Activated CD4-positive, CD25-positive, alpha-beta regulatory T cell (primary cell): Measurements from ENCODE around the gene FAM184A.
A peak's percentile ranks its signal among the peaks of the same experiment; 100 is the strongest.

Source experiments
- DNase-seq, 4 experiments: peaks; one replicate each; lab custom pipeline; 2025; lab: John Stamatoyannopoulos, UW

The FAM184A gene

DNA sequence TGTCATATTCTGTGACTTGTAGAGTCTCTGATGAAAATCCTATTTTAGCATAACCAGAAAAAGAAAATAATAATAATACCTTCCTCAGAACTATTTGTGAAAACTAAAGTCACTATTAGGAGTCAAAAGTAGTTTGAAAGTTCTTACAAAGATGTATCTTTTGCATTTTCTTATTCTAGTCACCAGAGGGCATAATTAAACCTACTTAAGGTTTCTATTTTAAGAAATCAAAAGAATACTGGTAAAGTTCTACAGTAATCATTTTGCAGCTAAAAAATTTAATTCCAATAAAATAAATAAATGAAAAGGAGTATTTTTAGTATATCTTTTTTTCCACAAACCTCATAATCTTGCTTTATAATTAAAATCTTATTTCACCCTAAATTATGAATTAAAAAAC, 115.5 kb downstream of the FAM184A start:
- no peak for DNase-seq

DNA sequence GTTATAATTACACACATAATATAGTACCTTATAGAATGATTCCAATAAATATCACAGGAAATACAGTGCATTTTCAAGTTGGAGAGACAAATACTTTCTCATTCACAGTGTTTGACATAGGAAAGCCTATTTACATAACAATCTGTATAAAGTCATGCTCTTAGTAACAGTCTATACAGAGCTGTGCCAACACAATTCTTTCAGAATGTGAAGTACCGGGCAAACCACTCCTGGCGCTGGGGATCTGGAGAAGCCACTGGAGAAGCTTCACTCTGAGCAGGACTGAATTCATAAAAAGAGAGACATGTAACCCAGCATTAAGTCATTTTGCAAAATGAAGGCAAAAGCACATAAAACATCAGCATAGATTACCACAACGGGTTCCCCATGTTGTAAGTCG, 118.6 kb downstream of the FAM184A start:
- DNase-seq: no peak

DNA sequence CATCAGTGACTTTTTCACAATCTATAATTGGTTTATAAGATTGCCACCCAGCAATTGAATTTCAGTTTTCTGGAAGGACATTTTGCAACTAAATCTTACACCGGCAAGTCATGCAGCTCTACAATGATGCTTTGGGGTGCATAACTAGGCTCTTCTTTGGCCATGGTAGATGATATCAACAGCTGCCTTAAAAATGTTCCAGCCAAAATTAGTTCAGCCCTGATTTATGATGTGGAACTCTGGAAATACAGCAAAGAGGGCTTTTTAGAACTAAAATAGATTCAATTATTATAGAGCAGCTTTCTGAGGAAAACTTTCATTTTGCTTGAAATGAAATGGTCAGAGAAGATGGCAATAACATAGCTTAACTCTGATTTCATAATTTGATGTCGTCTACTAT, 125.1 kb downstream of the FAM184A start:
- DNase-seq: no peak

DNA sequence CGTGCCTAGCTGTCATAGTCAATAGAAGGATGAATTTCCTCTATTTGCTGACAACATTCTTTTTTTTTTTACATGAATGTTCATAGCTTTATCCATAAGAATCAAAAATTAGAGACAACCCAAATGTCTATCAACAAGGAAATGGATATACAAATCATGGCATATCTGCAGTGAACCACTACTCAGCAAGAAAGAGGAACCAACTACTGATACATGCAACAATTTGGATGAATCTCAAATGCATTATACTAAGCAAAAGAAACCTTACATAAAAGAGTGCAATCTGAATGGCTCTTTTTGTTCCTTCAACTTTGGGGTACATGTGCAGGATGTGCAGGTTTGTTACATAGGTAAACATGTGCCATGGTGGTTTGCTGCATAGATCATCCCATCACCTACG, 125.8 kb downstream of the FAM184A start:
- no peak for DNase-seq

DNA sequence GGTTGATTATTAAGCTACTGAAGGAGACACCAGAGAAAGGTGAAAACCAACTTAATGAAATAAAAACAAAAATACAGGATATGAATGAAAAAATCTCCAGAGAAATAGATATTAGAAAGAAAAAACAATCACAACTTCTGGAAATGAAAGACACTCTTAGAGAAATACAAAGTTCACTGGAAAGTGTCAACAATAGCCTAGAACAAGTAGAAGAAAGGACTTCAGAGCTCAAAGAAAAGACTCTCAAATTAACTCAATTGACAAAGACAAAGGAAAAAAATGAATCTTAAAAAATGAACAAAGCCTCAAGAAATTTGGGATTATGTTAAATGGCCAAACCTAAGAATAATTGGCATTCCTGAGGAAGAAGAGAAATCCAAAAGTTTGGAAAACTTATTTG, 133.2 kb downstream of the FAM184A start:
- DNase-seq: no peak

DNA sequence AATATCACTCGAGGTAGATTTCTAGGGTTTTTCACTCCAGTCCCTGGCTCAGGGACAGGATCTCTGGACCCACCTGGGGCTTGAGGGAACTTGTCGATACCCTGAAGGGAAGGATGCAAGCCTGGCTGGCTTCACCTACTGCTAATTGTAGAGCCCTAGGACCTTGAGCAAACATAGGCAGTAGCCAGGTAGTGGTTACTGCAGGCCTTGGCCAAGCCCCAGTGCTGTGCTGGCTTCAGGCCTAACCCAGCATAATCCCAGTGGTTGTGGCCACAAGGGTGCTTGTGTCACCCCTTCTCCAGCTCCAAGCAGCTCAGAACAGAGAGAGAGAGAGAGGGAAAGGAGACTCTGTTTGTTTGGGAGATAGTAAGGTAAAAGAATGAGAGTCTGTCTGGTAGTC, 137.7 kb downstream of the FAM184A start:
- no peak for DNase-seq

DNA sequence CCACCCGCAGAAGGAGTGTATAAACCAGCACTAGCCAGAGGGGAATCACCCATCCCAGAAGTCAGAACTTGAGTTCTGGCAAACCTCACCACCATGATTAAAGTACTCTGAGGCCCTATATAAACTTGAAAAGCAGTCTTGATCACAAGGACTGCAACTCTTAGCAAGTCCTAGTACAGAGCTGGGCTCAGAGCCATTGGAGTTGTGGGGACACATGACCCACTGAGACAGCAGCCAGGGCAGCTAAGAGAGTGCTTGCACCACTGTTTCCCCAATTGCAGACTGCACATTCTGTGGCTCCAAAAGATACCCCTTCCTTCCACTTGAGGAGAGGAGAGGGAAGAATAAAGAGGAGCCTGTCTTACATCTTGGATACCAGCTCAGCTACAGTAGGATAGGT, 138.8 kb downstream of the FAM184A start:
- DNase-seq: no peak

DNA sequence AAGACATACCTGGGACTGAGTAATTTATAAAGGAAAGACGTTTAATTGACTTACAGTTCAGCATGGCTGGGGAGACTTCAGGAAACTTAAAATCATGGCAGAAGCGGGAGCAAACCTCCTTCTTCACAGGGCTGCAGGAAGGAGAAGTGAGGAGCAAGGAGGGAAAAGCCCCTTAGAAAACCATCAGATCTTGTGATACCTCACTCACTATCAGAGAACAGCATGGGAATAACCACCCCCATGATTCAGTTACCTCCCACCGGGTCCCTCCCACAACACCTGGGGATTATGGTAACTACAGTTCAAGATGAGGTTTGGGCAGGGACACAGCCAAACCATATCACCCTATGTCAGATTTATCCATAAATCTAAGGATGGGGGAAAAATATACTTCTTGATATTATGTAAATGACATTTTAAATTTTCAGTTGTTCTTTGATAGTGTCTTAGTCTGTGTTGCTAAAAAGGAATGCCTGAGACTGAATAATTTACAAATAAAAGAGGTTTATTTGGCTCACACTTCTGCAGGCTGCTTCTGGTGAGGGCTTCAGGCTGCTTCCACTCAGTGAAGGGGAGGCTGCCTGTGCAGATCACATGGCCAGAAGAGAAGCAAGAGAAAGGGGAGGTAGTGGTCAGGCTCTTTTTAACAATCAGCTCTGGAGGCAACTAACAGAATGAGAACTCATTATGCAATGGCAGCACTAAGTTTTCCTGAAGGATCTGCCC, 142.3 kb downstream of the FAM184A start:
- DNase-seq: no peak

DNA sequence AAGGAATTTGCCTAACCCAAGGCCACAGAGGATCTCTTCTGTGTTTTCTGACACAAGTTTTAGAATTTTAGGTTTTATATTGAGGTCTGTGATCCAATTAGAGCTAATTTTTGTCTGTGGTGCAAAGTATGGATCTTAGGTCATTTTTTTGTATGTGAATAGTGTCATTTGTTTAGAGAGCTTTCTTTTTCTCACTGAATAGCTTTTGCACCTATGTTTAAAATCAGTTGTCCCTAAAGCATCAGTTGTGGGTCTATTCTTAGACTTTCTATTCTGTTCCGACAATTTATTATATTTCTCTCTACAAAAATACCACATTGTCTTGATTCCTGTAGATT, 143.2 kb downstream of the FAM184A start:
- DNase-seq: no peak

DNA sequence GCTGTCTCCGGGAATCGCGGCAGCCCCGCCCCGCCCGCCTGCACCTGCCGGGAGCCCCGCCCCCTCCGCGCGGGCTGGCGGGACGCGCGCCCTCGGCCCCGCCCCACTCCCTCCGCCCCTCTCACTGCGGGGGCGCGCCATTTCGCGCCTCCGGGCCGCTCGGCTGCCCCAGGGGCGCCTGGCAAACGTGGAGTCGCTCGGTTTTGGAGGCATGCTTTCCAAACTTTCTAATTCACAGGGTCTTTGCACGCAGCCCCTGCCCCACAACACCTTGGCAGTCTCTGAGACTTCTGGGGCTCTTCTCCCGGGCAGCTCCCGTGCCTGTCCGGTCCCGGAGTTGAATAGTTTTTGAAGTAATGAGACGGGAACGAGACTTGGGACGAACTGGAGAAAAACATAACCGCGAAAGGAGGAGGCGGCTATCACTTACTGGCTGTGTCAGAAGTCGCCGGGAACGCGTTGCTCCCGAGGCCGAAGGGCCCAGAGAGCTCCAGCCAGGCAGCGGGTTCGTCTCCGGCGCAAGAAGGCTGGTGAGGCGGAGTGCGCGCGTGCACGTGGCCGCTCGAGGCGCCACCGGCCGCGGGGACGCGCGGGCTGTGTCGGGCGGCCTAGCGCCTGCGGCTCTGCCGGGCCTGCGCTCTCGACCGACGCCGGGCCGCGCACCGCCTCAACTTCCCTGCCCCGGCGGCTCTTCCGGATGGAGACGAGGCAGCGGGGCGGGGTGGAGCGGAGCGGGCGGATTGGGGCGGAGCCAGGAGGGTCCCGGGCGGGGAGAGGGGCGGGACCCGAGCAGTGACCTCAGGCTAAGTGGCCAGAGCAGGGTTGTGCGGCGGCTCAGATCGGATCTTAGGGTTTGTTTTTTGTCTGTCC, 143.8 kb downstream of the FAM184A start, which contains the start of gene MCM9:
MCM9 (minus strand) TSS at position 699 of the 870 bp plus-strand sequence. CDS start 3,436 bp downstream, outside the sequence.
- peak; percentile 73 to 80 (median 76) for DNase-seq

DNA sequence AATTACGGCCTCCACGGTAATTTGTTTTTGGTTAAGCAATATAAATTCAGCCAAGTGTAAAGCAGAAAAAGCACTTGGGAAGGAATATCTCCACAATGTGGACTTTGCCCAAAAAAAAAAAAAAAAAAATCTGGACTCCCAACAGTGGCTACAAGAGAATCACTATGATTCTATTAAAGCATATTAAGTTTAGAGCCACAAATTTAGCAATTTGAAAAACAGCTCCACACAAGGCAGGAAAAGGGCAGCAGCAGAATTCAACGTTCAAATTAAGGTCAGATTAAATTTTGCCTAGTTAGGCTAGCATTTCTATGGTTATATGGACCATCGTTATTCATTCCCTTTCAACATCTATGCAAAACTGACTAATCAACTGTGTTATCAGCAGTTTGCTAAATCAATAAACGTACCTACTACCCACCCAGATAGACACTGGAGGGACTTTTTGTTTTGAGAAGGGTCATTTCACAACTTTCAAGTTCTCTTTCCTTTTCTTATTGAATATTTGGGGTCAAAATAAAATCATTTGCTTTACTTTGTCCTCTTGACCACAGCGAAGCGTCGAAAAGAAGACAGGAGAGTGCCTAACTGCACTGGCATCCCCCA, 144.5 kb downstream of the FAM184A start:
- DNase-seq: no peak

DNA sequence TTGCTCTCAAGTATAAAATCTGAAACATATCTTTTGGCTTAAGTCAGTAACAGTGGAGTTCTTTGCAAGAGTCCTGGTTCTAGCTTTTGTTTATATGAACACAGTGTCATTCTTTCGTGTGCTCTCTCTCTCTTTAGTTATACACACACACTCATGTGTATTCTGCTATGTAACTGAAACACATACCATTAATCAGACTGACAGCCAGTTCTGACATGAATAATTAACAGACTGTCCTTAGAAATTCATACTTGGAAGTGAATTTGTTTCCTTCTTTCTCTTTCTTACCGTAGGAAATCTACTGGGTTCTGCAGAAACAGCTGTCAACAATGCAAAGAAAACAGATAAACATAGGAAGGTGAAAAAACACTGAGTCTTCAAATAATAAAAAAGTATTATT, 146.0 kb downstream of the FAM184A start:
- DNase-seq: no peak

DNA sequence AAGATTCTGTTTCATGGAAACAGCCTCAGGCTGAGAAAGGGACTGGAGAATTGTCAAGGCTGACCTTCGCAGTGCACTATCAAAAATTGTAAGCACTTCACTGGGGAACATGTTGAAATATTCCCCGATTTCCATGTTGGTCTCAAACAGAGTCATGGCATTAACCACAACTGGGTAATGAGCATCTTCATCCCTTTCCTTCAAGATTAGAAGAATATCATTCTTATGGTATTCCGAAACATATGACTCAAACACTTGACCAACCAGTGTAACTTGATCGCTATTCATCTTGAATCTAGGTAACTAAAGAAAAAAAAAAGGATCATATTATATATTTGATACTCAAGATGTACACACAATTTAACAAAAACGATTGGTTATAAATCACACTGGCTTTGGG, 147.0 kb downstream of the FAM184A start:
- no peak for DNase-seq

DNA sequence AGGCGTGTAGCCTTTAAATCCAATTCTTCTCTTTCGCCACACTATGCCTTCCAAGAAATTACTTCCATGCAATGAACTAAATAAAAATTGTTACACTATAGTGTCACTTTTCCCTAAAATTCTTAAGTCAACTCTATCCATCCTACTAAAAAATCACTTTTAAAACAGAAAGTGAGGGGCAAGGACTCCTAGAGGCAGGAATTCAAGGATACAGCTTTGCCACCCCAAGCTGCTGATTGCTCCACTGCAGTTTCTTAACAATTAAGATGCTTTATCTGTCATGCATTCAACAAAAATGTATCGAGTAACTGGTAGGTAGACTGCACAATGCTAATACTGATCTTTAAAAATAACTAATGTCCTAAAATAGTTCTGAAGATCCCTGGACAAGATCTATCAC, 147.8 kb downstream of the FAM184A start:
- DNase-seq: no peak

DNA sequence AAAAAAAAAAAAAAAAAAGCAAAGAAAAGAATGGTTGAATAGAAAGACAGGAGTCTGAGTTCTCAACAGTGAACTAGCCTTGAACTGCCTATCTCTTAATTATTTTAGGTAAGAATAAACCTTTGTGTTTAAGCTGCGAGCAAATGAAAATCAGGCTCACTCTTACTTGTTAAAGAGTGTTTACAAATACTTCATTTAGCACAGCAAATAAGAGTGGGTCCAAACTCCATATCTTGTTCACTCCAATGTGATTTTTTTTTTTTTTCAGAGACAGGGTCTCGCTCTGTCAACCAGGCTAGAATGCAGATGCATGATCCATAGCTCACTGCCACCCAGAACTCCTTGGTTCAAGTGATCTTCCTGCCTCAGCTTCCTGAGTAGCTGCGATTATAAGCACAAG, 155.4 kb downstream of the FAM184A start:
- no peak for DNase-seq

DNA sequence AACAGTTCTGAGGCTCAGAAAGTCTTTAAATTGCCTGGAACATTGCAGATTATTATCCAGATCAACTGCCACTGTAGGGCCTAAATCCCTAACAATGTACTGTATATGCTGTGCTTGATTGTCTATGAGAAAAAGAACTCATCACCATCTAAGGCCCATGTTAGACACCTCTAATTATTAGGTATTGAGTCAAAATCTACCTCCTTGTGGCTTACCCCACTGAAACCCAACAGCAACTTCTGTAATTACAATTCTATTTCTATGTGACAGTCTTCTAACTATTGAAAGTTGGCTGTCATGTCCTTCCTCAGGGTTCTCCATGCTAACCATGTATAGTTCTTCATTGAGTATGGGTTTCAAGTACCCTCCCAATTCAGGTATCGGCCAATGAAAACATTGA, 157.4 kb downstream of the FAM184A start:
- DNase-seq: no peak

DNA sequence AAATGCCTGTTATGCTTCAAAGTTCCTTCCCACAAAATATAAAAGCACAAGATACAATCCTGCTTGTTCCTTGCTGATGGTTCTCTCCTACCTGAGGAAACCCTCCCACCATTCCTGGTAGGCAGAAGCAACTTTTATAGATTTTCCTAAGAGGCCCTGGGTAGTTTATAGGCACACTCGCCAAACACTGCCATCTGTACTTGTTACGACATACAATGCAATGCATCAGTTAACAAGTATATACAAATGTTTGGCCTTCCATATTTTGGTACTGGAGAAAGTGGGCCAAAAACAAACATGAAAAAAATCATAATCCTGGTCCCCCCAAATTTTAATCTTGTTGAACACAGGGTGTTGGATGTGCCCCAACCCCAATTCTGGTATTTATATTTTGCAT, 160.1 kb downstream of the FAM184A start:
- DNase-seq: no peak

DNA sequence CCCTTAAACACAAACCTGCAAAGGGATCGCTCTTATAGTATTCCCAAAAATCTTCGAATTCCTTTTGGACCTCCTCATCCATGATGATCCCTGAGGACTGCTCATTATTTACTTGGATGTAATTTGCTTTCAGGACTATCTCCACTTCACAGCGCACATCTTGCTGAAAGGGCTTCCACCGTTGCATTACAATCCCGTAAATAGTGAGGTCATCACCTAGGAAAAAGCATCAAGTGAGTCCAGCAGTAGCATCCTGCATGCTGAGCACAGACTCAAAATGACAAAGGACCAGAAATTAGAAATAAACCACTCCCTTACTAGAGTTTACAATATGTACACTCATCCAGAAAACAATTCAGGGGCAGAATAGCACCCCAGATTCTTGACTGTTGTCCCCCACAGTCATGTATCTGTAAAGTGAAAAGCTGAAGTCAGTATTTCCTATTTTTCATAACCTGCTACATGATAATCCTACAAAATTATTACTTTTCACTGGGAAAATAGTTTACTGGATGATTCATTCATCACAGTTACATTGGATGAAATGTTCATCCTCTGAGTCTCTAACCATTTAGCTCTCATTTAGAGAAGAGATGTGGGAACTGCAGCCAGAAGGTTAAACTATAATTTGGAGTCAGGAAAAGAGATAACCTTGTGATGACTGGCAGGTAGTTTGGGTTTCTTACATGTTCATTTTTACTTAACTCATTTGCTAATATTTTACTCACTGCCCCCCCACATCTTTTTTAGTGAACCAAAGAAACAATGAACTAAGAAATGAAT, 160.7 kb downstream of the FAM184A start:
- no peak for DNase-seq

DNA sequence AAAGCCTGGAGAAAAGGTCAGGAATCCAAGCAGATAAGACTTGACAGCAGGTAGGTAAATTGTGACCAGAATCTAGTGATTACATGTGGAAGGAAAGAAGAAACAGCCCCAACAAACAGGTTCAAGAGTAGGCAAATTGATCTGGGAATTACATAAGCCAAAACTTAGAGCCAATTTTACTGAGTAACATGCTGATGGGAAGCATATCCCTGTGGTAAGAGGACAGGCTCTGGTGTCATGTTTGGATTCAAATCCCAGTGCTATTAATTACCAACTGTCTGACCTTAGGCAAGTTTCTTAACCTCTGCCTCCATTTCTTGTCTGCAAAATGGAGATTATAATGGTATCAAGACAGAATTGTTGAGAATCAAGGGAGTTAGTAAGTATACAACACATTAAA, 163.9 kb downstream of the FAM184A start:
- no peak for DNase-seq

DNA sequence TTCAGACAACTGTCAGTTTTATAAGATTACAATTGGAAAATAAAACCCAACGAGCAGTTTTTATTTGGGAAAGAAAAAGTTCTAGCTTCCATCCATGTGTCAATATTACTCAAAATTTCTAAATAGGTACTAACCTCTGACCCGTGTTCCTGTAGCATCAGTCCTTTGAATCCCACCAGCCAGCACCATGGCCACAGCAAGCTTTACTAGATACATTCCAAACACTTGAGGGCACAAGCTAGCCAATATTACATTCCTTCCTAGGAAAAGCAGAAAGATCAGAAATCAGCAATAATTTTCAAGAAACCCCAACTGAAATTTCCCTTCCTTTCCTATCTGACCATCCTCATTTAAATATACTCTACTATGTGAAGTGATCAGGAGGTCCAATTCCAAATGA, 165.3 kb downstream of the FAM184A start:
- no peak for DNase-seq

DNA sequence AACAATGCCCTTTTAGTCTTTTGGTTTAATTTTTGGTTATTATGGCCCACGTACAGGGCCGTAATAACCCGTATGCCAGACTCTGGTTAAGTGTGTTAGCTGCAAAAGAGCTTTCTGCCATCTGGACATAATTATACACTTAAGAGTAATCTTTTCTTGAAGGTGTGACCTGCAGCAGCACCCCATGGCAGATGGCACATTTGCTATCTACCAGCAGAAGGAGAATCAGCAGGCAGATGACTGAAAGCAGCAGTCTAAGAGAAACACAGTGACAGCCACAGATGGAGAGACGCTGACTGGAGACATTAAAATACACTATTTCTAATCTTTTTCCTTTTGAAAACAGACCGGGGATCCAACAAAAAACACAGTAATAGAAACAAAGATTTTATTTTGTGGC, 165.8 kb downstream of the FAM184A start:
- DNase-seq: no peak
